ENCODE measurements around the gene POLR2A. TPM values are rescaled to one million over a fixed set of nuclear protein-coding genes. Genes with fewer than 3 reads are reported as not detected.
"Not testable (repeated sequence)": the region's sequence is repeated elsewhere in the genome, so short reads cannot be mapped to it uniquely, and the experiment has no call there.

Gene POLR2A
- total RNA-seq, 1 donor from 2014 or later = 148 TPM

DNA sequence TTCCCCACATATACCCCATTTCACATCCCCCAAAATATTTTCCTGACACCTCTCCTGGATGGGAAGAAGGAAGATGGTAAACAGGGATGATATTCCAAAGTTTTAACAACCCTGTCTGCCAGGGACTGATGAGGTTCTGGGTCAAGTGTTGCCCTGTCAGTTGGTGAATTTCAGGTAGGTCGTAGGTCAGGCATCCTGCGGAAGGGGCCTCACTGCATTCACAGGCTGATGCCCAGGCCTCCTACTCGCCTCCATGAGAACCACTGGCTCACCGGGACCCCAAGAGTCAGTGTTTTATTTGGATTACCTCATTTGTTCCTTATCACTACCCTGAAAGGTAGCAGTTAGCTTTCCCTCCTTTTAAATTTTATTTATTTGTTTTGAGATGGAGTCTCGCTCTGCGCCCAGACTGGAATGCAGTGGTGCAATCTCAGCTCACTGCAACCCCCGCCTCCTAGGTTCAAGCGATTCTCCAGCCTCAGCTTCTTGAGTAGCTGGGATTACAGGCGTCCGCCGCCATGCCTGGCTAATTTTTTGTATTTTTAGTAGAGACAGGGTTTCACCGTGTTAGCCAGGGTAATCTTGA, 15.3 kb upstream of the POLR2A start:
- H3K4me1 Mint-ChIP-seq (ENCODE audit: unreplicated experiment) = peaks cover 2% of the 10 kb centered on the region
- H3K27me3 Mint-ChIP-seq (ENCODE audit: unreplicated experiment) = no peaks in the 10 kb centered on the region
- H3K4me3 Mint-ChIP-seq (ENCODE audit: unreplicated experiment) = no peak overlapping the region
- peaks cover 9% of the 10 kb centered on the region for H3K36me3 Mint-ChIP-seq (ENCODE audit: unreplicated experiment)
- no peak overlapping the region for H3K27ac Mint-ChIP-seq (ENCODE audit: unreplicated experiment)
- H3K9me3 Mint-ChIP-seq (ENCODE audit: unreplicated experiment) = no peaks in the 10 kb centered on the region
- no peak for DNase-seq (ENCODE audit: extremely low spot score, unreplicated experiment)
- TF ChIP-seq, protein P1, sequence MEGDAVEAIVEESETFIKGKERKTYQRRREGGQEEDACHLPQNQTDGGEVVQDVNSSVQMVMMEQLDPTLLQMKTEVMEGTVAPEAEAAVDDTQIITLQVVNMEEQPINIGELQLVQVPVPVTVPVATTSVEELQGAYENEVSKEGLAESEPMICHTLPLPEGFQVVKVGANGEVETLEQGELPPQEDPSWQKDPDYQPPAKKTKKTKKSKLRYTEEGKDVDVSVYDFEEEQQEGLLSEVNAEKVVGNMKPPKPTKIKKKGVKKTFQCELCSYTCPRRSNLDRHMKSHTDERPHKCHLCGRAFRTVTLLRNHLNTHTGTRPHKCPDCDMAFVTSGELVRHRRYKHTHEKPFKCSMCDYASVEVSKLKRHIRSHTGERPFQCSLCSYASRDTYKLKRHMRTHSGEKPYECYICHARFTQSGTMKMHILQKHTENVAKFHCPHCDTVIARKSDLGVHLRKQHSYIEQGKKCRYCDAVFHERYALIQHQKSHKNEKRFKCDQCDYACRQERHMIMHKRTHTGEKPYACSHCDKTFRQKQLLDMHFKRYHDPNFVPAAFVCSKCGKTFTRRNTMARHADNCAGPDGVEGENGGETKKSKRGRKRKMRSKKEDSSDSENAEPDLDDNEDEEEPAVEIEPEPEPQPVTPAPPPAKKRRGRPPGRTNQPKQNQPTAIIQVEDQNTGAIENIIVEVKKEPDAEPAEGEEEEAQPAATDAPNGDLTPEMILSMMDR (IDR thresholded peaks at IDR 0.05) = no peak

DNA sequence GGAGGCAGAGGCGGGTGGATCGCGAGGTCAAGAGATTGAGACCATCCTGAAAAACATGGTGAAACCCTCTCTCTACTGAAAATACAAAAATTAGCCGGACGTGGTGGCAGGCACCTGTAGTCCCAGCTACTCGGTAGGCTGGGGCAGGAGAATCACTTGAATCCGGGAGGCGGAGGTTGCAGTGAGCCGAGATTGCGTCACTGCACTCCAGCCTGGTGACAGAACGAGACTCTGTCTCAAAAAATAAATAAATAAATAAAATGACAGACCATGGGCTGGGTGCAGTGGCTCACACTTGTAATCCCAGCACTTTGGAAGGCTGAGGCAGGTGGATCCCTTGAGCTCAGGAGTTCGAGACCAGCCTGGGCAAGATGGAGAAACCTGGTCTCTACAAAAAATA, 14.3 kb upstream of the POLR2A start:
- H3K4me3 Mint-ChIP-seq (ENCODE audit: unreplicated experiment); DNase-seq (ENCODE audit: extremely low spot score, unreplicated experiment); H3K4me1 Mint-ChIP-seq (ENCODE audit: unreplicated experiment); H3K27ac Mint-ChIP-seq (ENCODE audit: unreplicated experiment); H3K36me3 Mint-ChIP-seq (ENCODE audit: unreplicated experiment); H3K27me3 Mint-ChIP-seq (ENCODE audit: unreplicated experiment); H3K9me3 Mint-ChIP-seq (ENCODE audit: unreplicated experiment): not testable (repeated sequence)

DNA sequence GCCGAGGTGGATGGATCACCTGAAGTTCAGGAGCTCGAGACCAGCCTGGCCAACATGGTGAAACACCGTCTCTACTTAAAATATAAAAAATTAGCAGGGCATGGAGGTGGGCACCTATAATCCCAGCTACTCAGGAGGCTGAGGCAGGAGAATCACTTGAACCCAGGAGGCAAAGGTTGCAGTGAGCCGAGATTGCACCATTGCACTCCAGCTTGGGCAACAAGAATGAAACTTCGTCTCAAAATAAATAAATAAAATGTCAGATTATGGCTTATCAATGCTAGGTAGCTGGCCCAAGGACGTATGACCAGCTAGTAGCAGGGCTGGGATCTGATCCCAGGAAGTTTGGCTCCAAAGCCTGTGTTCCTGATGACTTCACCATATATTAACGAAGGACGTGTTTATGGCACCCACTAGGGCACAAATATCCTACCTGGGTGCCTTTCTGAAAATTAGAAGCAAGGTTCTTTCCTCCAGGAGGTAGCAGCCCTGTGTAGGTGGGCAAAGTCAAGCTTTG, 13.7 kb upstream of the POLR2A start:
- H3K27ac Mint-ChIP-seq (ENCODE audit: unreplicated experiment); H3K27me3 Mint-ChIP-seq (ENCODE audit: unreplicated experiment); H3K4me1 Mint-ChIP-seq (ENCODE audit: unreplicated experiment); H3K9me3 Mint-ChIP-seq (ENCODE audit: unreplicated experiment); H3K36me3 Mint-ChIP-seq (ENCODE audit: unreplicated experiment); H3K4me3 Mint-ChIP-seq (ENCODE audit: unreplicated experiment); DNase-seq (ENCODE audit: extremely low spot score, unreplicated experiment): not testable (repeated sequence)

DNA sequence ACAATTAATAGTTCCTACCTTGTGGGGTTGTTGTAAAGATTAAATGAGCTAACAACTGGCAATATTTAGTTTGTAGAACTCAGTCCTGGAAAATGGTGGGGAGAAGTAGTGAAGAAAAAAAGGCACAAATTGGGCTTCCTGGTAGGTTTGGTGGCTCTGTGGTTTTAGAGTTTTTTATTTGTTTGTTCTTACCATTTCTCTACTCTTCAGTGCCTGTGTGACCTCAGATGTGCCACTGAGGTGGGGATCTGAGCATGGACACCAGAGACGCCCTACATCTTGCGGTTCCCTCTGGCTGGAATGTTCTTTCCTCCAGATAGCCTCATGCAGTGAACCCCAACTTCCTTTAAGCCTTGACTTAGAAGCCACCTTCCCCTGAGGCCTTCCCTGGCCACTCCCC, 12.4 kb upstream of the POLR2A start:
- TF ChIP-seq, protein P1 (IDR thresholded peaks at IDR 0.05) = no peak
- no peak overlapping the region for H3K4me3 Mint-ChIP-seq (ENCODE audit: unreplicated experiment)
- peaks cover 5% of the 10 kb centered on the region for H3K36me3 Mint-ChIP-seq (ENCODE audit: unreplicated experiment)
- H3K27me3 Mint-ChIP-seq (ENCODE audit: unreplicated experiment) = no peaks in the 10 kb centered on the region
- H3K9me3 Mint-ChIP-seq (ENCODE audit: unreplicated experiment) = no peaks in the 10 kb centered on the region
- H3K4me1 Mint-ChIP-seq (ENCODE audit: unreplicated experiment) = peaks cover 16% of the 10 kb centered on the region
- no peak overlapping the region for H3K27ac Mint-ChIP-seq (ENCODE audit: unreplicated experiment)
- no peak for DNase-seq (ENCODE audit: extremely low spot score, unreplicated experiment)

DNA sequence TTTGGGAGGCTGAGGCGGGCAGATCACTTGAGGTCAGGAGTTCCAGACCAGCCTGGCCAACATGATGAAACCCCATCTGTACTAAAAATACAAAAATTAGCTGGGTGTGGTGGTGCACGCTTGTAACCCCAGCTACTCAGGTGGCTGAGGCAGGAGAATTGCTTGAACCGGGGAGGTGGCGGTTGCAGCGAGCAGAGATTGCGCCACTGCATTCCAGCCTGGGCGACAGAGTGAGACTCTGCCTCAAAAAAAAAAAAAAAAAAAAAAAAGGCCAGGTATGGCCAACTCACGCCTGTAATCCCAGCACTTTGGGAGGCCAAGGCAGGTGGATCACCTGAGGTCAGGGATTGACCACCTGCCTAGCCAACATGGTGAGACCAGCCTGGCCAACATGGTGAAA, 9.4 kb upstream of the POLR2A start:
- H3K36me3 Mint-ChIP-seq (ENCODE audit: unreplicated experiment); H3K27me3 Mint-ChIP-seq (ENCODE audit: unreplicated experiment); DNase-seq (ENCODE audit: extremely low spot score, unreplicated experiment); H3K9me3 Mint-ChIP-seq (ENCODE audit: unreplicated experiment); H3K4me3 Mint-ChIP-seq (ENCODE audit: unreplicated experiment); H3K27ac Mint-ChIP-seq (ENCODE audit: unreplicated experiment): not testable (repeated sequence)
- peaks cover 36% of the 10 kb centered on the region for H3K4me1 Mint-ChIP-seq (ENCODE audit: unreplicated experiment)

DNA sequence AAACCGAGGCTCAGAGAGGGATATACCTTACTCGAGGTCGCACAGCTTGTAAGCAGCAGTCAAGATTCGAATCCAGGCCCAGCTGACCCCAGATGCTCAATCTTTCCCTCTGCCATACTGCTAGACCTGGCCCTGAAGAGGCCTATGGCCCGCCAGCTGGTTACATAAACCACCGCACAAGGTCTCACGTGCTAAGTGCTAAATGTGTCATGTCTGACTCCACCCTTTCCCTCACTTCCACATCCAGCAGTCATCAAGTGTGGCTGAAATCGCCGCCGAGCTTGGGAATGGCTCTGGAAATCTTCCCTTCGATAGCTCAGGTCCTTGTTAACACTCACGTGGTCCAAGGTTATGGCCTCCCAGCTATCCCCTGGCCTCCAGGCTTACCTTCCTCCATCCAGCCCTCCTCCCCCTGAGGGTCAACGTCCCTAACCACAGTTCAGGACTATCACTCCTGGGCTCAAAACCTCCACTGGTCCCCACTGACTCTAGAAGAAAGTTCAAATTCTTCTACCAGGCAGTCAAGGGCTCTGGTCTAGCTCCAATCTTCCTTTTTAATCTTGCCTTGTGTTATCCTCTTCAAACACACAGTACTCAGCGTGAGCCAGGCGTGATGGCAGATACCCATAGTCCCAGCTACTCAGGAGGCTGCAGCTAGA, 8.3 kb upstream of the POLR2A start:
- DNase-seq (ENCODE audit: extremely low spot score, unreplicated experiment) = no peak
- peak overlapping the region; percentile 92 for H3K27ac Mint-ChIP-seq (ENCODE audit: unreplicated experiment)
- no peak overlapping the region for H3K4me3 Mint-ChIP-seq (ENCODE audit: unreplicated experiment)
- H3K27me3 Mint-ChIP-seq (ENCODE audit: unreplicated experiment) = no peaks in the 10 kb centered on the region
- no peaks in the 10 kb centered on the region for H3K9me3 Mint-ChIP-seq (ENCODE audit: unreplicated experiment)
- H3K36me3 Mint-ChIP-seq (ENCODE audit: unreplicated experiment) = peaks cover 4% of the 10 kb centered on the region
- peaks cover 46% of the 10 kb centered on the region for H3K4me1 Mint-ChIP-seq (ENCODE audit: unreplicated experiment)
- TF ChIP-seq, protein P1 (IDR thresholded peaks at IDR 0.05) = no peak
